ENCODE measurements around the gene CHADL.

Gene CHADL

DNA sequence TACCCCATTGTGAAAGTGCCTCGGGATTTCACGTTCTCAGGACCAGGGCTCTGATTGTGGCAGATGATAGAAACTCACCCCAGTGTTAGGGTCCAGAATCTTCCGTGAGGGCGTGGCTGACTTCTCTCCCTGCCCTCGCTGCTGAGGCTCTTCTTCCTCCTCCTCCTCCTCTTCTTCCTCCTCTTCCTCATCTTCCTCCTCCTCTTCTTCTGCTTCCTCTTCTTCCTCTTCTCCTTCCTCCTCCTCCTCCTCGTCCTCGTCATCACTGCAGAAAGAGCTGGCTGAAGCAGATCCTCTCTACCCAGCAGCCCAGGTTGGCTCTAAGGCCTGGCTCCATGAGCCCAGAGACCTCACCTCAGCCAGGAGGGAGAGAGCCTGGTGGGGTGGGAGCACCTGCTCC, 13.5 kb upstream of the CHADL start:
- no peak for DNase-seq

DNA sequence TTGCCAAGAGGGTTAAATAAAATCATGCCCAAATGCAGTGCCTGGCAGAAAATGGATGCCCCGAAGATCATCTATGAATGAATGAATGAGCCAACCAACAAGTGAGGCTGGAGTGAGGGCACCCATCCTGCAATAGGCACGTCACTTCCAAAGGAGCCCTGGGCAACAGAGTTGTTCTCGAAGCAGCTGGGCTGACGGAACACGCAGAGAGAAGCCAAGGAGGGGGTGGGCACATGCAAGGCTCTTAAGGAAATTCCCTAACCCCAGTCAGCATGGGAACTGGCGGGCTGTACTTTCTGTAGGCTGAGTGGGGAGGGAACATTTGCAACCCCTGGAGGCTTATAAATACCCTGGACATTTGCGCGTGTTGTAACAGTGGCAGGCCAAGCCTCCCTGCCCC, 11.6 kb upstream of the CHADL start:
- DNase-seq = no peak

DNA sequence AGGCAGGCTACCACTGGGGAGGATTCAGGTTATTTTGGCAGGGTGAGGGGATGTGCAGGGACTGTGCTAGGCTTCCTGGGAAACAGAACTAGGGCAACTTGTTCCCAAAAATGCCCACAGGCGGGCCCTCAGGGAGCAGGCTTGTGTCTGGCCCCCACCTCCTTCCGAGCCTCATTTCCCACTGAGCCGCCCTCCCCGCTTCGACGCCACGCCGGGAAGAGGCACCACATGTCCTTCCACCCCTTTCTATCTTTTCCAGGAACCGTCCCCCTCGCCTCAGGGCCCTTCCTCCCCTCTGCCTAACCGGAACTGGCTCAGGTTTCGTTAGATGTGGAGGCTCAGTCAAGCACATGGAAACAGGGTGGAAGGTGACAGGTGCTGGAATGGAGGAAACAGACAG, 9.4 kb upstream of the CHADL start:
- DNase-seq = no peak

GRCh38 chr22:41249442-41249841, 8.7 kb upstream of the CHADL start:
- DNase-seq = no peak

- no peak for DNase-seq
These were observed 8.0 kb upstream of the CHADL start for GRCh38 chr22:41248758-41249157.

GRCh38 chr22:41248314-41248713, 7.6 kb upstream of the CHADL start:
- DNase-seq = no peak

- no peak for DNase-seq
These were observed 7.0 kb upstream of the CHADL start for GRCh38 chr22:41247703-41248102.

DNA sequence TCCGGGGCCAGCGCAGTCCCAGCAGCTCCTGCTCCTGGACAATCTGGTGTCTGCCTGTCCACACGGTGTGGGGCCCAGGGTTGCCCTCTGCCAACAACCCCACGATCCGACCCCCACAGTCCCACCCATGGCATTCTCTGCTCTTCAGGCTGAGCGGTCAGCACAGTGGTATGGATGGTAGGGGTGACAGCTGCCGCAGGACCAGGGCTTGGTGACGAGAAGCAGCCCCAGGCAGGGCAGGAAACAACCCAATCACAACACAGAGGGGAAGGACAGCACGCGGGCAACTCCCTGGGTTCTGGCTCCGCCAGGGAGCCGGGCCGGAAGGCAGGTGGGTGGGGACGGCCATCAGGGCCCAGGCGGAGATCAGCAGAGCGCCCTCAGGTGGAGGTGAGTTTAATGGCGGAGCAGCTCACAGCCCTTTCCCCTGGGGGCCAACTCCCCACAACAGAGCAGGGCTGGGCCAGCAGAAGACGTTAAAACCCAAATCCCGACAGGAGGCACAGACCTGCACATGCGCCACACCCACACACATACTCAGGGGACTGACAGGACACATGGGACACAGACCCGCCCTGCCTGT, 5.3 kb upstream of the CHADL start:
- no peak for DNase-seq

DNA sequence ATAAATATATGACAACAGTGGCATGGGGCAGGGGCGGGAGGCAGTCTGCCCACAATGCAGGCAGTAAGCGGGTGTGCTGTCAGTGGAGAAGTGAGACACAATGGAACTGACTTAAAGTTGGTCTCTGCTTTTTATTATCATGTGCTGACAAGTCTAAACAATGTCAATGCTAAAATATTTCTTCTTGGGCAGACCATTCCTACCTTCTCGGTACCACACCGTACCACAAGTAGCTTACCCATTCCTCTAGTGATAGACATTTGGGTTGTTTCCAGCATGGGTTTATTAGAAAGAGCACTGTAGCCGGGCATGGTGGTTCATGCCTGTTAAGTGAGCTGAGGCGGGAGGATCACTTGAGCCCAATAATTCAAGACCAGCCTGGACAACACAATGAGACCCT, 2.6 kb upstream of the CHADL start:
- no peak for DNase-seq

- no peak for DNase-seq
These were observed 1.8 kb upstream of the CHADL start for GRCh38 chr22:41242396-41243117.

DNA sequence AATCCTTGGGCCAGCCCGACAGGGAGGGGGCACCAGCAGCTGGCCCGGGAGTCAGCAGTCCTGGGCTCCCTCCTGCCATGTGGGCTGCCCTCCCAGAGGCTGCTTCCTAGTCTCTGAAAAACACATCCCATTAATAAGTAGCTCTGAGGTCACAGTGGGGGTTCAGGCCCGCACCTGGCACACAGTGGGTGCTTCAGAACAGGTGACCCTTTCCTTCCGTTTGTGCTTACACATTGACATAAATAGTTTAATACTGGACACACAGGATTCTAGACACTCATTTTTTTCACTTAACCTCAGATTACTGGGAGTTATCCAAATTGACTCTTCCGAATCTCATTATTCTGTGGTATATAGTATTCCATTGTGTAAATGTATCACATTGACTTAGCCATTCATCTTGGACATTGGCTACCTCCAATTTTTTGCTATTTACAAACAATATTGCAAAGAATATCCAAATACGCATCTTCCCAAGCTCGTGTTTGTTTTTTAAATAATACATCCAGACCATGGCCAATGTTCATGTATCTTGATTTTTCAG, 474 bp upstream of the CHADL start:
- no peak for DNase-seq

GRCh38 chr22:41239443-41240128, 1.1 kb downstream of the CHADL start:
- no peak for DNase-seq

GRCh38 chr22:41238570-41239442, 1.9 kb downstream of the CHADL start:
- DNase-seq = no peak

DNA sequence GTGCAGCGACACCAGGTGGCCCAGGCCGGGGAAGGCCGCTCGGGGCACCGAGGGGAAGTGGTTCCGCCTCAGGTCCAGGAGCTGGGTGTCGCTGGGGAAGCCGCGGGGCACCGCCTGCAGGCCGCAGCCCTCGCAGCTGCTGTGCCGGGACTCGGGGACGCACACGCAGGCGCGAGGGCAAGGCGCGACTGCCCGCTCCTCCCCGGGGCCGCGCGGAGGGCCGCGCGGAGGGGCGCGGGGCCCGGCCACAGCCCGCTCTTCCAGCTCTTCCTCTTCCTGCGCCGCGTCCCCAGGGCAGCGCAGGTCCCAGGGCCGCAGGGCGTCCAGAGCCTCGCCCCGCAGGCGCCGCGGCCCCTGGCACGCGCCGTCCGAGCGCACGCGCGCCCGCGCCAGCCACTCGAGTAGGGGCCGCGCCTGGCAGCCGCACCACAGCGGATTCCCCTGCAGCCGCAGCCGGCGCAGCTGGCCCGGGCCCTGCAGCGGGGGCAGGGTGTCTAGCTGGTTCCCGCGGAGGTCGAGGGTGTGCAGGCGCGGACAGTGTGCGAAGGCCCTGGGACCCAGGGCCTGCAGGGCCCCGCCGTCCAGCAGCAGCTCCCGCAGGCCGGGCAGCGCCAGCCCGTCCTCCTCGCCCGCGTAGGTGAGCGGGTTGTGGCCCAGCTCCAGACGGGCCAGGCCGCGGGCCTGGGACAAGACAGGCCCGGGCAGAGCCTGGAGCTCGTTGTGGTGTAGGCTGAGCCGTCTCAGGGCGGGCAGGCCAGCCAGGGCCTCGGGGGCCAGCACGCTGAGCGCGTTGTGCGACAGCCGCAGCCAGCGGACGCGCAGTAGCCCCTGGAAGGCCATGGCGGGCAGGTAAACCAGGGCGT, 2.8 kb downstream of the CHADL start:
- DNase-seq = peak; percentile 75

DNA sequence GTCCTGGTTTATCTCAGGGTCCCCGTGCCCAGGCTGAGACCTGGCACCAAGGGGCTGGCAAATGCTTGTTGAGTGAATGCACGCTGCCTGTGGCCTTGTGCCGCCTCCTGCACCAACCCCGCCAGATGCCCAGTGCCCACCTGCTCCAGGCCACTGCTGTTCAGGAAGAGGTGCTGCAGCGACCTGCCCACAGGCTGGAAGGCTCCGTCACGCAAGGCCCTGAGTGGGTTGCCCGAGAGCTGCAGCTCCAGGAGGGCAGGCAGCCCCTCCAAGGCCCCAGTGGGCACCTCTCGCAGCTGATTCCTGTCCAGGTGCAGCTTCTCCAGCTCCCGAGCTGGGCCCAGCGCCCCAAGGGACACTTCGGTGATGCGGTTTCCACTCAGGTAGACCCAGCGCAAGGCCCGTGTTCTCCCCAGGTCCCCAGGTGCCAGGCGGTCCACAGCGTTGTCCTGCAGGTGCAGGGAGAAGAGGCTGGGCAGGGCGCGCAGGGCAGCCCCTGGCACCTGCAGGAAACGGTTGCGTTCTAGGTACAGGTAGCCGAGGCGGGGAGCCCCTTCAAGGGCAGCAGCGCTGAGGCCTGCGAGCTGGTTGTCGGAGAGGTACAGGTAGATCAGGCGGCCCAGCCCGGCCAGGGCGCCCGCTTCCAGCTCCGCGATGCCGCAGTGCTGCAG, 3.6 kb downstream of the CHADL start:
- no peak for DNase-seq

GRCh38 chr22:41234815-41235695, 5.7 kb downstream of the CHADL start:
- DNase-seq = no peak

GRCh38 chr22:41231369-41231768, 9.4 kb downstream of the CHADL start:
- DNase-seq = no peak

- DNase-seq = no peak
These were observed 10.3 kb downstream of the CHADL start for GRCh38 chr22:41230401-41230785.

GRCh38 chr22:41229730-41230400, 10.9 kb downstream of the CHADL start:
- no peak for DNase-seq

GRCh38 chr22:41229215-41229614, 11.5 kb downstream of the CHADL start:
- no peak for DNase-seq
